Gastrocnemius medialis (tissue), 4 donors: Measurements from ENCODE around the gene MGMT. TPM values are rescaled to one million over a fixed set of nuclear protein-coding genes. Genes with fewer than 3 reads are reported as not detected.

Experiments used
- ATAC-seq, 2 donors: fragments of 150-250 bp; one replicate each; pipeline ENCODE4 v1.9.1; 2016
- DNase-seq, 2 donors: peaks; one replicate each; pipeline ENCODE4 v3.0.0-alpha.2; 2019
- H3K27ac ChIP-seq, 4 donors: fragments of 200-600 bp; sonication (generic); 1 replicate in 1 of 4; 2 replicates in 3 of 4; pipeline ENCODE4 v1.5.1; 2016 to 2018; ENCODE audit warnings: mild to moderate bottlenecking in 2 of 4, moderate library complexity in 1 of 4
- H3K27me3 ChIP-seq, 3 donors: fragments of 200-600 bp; sonication (generic) in 2 of 3; 1 replicate in 1 of 3; 2 replicates in 2 of 3; pipeline versions ENCODE4 v1.5.1 to v1.6.0; 2016 to 2019; ENCODE audit warnings: mild to moderate bottlenecking in 1 of 3, moderate library complexity in 1 of 3
- H3K36me3 ChIP-seq, 2 donors: fragments of 200-600 bp; sonication (generic) in 1 of 2; one replicate each; pipeline ENCODE4 v1.5.1; 2017 to 2018
- H3K4me1 ChIP-seq, 2 donors: fragments of 200-600 bp; sonication (generic) in 1 of 2; one replicate each; pipeline ENCODE4 v1.5.1; 2016 to 2017; ENCODE audit warnings: mild to moderate bottlenecking in 2 of 2
- H3K4me3 ChIP-seq, 4 donors: fragments of 200-600 bp; sonication (generic) in 3 of 4; 1 replicate in 1 of 4; 2 replicates in 3 of 4; pipeline ENCODE4 v1.5.1; 2016 to 2019; ENCODE audit warnings: mild to moderate bottlenecking in 2 of 4
- H3K9me3 ChIP-seq, 3 donors: fragments of 200-600 bp; sonication (generic) in 2 of 3; 1 replicate in 1 of 3; 2 replicates in 2 of 3; pipeline ENCODE4 v1.5.1; 2016 to 2019
- POLR2A ChIP-seq, 2 donors: fragments of 450-650 bp; IDR thresholded peaks; one replicate each; pipeline ENCODE4 v1.6.1; 2017; ENCODE audit warnings: antibody characterized with exemption in 2 of 2, mild to moderate bottlenecking in 2 of 2, moderate library complexity in 2 of 2
- in situ Hi-C, 4 donors: fragments of 200-750 bp; cut with MboI; loops; one replicate each; pipeline versions ENCODE4 v1.15.0 to v1.8.0; 2017; ENCODE audit warnings: low sequenced_read_pairs in 4 of 4
- intact Hi-C: fragments of 100-400 bp; cut with DNase I; formaldehyde crosslinking; loops from one replicate; pipeline ENCODE4 v1.15.1; 2023; ENCODE audit warnings: low total_unique reads
- total RNA-seq, 4 donors: library from RNA; depleted of rRNA; stranded (reverse); fragments of >200 nt; gene quantifications; one replicate each; pipeline versions ENCODE4 v1.1.0 to v1.2.3, GENCODE V29; 2016
- TF ChIP-seq, protein P1 (sequence below), 5 experiments: fragments of 450-650 bp in 3 of 5; fragments of 200-600 bp in 2 of 5; sonication (generic) in 2 of 5; IDR thresholded peaks in 4 of 5; conservative IDR thresholded peaks in 1 of 5; 1 replicate in 4 of 5; 2 replicates in 1 of 5; pipeline ENCODE4 v1.5.1; 2016 to 2019; ENCODE audit warnings: antibody characterized with exemption in 5 of 5, mild to moderate bottlenecking in 3 of 5, moderate library complexity in 3 of 5

The MGMT gene
- total RNA-seq, 4 donors from 2014 or later, result 8.9 to 20.7 (median 17.1) TPM

DNA sequence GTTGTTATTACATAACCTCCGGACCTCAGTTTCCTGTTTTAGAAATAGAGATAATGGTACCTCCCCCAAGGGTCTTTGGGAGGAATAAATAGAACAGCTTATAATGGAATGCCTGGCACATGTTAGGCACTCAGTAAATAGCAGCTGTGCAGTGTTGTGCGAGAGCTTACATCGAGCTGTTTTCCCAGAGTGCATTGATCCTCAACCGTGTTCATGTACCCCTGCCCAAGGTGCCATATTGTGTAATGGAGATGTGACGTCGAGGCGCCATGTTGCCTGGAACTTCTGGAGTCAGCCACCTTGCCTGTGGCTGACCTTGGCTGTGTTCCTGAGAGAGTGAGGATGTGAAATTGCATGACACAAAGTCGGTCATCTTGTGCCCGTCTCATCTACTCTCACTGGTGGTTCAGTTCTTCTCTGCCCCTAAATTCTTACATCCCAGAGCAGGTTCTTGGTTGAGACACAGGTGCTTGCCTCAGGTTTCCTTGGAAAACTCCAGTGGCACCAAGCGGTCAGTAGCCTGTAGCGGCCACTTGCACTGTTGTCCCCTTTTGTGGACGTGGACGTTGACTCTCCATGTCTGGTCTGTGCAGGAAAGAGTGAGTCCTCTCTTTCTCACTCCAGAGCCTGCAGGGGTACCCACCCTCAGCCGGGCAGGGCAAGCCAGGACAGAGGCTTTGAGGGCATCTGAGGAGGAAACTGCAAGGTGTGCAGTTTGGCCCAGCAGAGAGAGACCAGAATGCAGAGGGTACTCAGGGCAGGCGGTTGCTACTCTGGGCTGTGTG, 230.6 kb downstream of the MGMT start:
- H3K36me3 ChIP-seq, result no peaks in the 10 kb centered on the region
- intact Hi-C loops (no loop called here), in situ Hi-C loops (no loop called here)
- H3K4me3 ChIP-seq, result no peak overlapping the region
- peaks cover 0 to 7% of the 10 kb centered on the region in 2 donors for H3K4me1 ChIP-seq
- H3K27me3 ChIP-seq, result no peaks in the 10 kb centered on the region
- TF ChIP-seq, protein P1, sequence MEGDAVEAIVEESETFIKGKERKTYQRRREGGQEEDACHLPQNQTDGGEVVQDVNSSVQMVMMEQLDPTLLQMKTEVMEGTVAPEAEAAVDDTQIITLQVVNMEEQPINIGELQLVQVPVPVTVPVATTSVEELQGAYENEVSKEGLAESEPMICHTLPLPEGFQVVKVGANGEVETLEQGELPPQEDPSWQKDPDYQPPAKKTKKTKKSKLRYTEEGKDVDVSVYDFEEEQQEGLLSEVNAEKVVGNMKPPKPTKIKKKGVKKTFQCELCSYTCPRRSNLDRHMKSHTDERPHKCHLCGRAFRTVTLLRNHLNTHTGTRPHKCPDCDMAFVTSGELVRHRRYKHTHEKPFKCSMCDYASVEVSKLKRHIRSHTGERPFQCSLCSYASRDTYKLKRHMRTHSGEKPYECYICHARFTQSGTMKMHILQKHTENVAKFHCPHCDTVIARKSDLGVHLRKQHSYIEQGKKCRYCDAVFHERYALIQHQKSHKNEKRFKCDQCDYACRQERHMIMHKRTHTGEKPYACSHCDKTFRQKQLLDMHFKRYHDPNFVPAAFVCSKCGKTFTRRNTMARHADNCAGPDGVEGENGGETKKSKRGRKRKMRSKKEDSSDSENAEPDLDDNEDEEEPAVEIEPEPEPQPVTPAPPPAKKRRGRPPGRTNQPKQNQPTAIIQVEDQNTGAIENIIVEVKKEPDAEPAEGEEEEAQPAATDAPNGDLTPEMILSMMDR (IDR thresholded peaks at IDR 0.05 in 4 of 5, conservative IDR thresholded peaks at IDR 0.05 in 1 of 5), result no peak
- TF ChIP-seq POLR2A (IDR thresholded peaks at IDR 0.05), result no peak
- H3K9me3 ChIP-seq, result no peaks in the 10 kb centered on the region
- ATAC-seq, result no peak
- DNase-seq, result no peak
- no peak overlapping the region for H3K27ac ChIP-seq

DNA sequence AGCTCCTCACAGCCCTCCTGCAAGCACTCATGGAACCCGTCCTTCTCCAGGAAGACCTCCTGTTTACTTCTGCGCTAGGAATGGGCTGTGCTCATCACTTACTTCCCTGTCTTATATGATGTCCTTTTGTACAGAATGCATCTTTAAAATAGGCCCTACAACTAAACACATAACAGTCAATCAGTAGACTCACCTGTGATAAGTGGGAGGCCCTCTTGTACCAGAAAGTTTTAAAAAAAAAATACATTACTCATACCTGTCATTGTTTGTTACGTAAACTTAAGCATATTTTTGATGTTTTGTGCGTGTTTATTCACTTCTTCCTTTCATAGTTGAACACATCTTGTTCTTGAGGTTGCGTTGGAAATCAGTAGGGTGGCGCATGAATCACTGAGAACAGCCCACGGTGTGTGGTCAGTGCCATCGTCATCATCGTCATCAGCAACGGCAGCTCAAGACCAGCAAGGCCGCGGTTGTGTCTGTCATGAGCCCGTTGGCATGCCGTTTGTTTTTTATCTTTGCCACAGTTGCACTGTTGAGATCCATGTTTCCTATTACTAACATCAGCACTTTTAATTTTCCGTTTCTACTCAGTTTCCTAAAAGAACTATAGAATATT, 232.8 kb downstream of the MGMT start:
- intact Hi-C loops (no loop called here), in situ Hi-C loops (no loop called here)
- H3K4me3 ChIP-seq, result no peak overlapping the region
- ATAC-seq, result no peak
- H3K4me1 ChIP-seq, result no peaks in the 10 kb centered on the region
- DNase-seq, result no peak
- no peaks in the 10 kb centered on the region for H3K9me3 ChIP-seq
- H3K27ac ChIP-seq, result no peak overlapping the region
- no peaks in the 10 kb centered on the region for H3K36me3 ChIP-seq
- H3K27me3 ChIP-seq, result no peaks in the 10 kb centered on the region
- TF ChIP-seq, protein P1 (IDR thresholded peaks at IDR 0.05 in 4 of 5, conservative IDR thresholded peaks at IDR 0.05 in 1 of 5), result no peak
- TF ChIP-seq POLR2A (IDR thresholded peaks at IDR 0.05), result no peak

DNA sequence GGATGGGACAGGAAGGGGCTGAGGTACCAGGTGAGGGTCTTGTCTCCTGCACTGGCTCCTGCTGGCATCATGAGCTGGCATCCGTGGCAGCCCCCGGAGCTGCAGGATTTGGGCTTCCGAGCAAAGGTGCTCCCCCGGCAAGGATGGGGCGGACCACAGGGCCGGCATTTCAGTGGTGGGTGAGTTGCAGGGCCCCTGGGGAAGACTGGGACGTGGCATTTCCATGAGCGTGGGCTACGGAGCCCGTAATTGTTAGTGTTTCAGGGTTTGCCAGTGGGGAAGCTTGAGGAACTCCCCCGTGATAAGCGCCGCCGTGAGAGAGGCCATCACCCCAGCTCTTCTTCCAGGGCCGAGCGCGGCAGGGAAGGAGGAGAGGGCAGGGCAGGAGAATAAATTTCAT, 235.6 kb downstream of the MGMT start:
- ATAC-seq (no peak), DNase-seq (no peak)
- Histone ChIP-seq H3K4me3 (no peak overlapping the region), H3K36me3 (no peaks in the 10 kb centered on the region), H3K27me3 (no peaks in the 10 kb centered on the region), H3K4me1 (peaks cover 0 to 1% of the 10 kb centered on the region in 2 donors), H3K27ac (no peak overlapping the region), H3K9me3 (no peaks in the 10 kb centered on the region)
- in situ Hi-C loops, result no loop called here
- TF ChIP-seq POLR2A (IDR thresholded peaks at IDR 0.05), result no peak
- TF ChIP-seq, protein P1 (IDR thresholded peaks at IDR 0.05 in 4 of 5, conservative IDR thresholded peaks at IDR 0.05 in 1 of 5), result no peak
- intact Hi-C loops, result no loop called here

DNA sequence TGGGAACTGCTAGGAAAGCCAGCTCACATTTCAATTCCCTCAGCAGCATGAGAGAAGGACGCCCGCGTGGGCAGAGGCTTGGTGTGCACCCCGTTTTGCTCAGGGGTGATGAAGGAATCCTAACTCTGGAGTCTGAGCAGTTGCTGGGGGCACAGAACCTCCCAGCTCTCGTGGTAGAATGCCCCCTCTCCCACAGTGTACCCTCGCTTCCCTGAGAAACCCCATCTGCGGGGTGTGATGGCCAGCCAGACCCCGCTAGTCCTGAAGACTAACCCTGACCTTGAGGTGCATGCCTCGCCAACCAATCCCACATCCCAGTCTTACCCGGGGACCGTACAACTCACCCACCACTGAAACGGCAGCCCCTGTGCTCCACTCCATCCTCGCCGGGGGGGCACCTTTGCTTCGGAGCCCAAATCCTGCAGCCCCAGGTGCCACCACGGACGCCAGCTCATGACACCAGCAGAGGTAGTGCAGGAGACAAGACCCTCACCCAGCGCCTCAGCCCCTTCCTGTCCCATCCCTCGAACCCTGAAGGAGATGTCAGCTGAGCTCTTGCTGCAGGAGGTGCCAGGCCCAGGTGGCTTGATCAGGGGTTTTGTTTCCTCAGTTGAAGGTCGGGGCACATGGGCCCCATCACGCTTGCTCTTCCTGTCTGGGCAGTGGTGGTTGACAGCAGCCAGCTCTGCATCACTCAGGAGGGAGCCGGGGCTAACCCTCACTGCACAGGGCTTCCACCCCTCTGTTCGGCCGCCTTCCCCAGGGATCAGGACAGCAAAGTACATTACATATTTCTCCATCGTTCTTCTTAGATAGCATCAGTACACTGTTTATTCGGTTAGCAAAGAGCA, 236.5 kb downstream of the MGMT start:
- in situ Hi-C loops (no loop called here), intact Hi-C loops (no loop called here)
- TF ChIP-seq, protein P1 (IDR thresholded peaks at IDR 0.05 in 4 of 5, conservative IDR thresholded peaks at IDR 0.05 in 1 of 5), result no peak
- no peak for TF ChIP-seq POLR2A (IDR thresholded peaks at IDR 0.05)
- no peaks in the 10 kb centered on the region for H3K36me3 ChIP-seq
- no peaks in the 10 kb centered on the region for H3K9me3 ChIP-seq
- ATAC-seq (no peak), DNase-seq (no peak)
- no peaks in the 10 kb centered on the region for H3K27me3 ChIP-seq
- peaks cover 0 to 10% of the 10 kb centered on the region in 2 donors for H3K4me1 ChIP-seq
- no peak overlapping the region for H3K4me3 ChIP-seq
- H3K27ac ChIP-seq, result no peak overlapping the region
